RCC 7860 (cell line): ENCODE measurements around the gene CD52.
A peak's percentile ranks its signal among the peaks of the same experiment; 100 is the strongest.
"Not testable (repeated sequence)": the region's sequence is repeated elsewhere in the genome, so short reads cannot be mapped to it uniquely, and the experiment has no call there.

ENCODE experiments used
- DNase-seq: peaks from one replicate; pipeline ENCODE4 v3.0.0-alpha.2; 2015; ENCODE audit warnings: low spot score
- FAIRE-seq: peaks from 2 replicates; lab custom pipeline; 2012; peaks lifted over from hg19 to GRCh38; lab: Jason Lieb, UNC

Gene CD52

DNA sequence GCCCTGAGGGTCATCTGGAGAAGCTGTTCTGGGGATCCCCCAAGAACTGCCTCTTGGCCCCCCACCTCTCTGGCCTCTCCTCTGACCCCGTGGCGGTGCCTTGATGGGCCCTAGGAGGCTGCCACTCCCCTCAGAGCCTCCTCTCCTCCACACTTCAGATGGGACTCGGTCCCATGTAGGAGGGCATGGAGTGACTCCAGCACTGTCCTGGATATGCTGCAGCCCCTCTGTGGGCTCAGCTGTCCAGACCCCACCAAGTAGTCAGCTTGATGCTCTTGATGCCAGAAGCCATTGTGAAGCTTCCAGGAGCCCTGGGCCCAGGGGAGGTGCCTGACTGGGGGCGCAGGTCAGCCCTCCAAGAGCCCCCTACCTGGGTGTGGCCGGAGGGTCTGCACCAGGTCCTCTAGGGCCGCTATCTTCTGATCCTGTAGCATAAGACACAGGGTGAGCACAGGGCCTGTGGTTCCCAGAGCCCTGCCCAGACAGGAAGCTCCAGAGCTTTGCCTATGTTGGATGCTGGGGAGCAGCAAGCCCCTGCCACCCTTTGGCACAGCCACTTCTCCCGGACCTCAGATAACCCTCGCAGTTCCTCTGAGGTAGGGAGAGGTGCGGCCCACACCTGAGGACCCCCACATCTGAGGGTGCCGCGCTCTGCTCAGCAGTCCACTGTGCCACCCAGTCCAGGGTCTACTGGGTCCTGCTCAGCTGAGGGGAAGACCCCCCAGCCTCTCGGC, 20.5 kb upstream of the CD52 start:
- DNase-seq (no peak), FAIRE-seq (no peak)

DNA sequence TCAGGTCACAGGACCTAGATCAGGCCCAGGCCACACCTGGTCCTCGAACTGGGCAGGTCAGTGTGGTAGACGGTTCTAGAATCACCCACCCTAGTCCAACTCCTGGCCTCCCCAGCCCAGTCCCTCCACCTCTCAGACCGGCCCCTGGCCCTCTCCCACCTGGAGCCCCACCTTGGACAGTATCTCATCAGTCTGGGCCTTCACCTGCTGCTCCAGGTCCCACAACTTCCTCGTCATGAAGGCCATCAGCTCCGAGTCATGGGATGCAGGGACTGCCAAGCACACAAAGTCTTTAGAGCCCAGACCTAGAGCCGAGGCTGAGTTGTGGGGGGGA, 20.0 kb upstream of the CD52 start:
- DNase-seq, result no peak
- no peak for FAIRE-seq

DNA sequence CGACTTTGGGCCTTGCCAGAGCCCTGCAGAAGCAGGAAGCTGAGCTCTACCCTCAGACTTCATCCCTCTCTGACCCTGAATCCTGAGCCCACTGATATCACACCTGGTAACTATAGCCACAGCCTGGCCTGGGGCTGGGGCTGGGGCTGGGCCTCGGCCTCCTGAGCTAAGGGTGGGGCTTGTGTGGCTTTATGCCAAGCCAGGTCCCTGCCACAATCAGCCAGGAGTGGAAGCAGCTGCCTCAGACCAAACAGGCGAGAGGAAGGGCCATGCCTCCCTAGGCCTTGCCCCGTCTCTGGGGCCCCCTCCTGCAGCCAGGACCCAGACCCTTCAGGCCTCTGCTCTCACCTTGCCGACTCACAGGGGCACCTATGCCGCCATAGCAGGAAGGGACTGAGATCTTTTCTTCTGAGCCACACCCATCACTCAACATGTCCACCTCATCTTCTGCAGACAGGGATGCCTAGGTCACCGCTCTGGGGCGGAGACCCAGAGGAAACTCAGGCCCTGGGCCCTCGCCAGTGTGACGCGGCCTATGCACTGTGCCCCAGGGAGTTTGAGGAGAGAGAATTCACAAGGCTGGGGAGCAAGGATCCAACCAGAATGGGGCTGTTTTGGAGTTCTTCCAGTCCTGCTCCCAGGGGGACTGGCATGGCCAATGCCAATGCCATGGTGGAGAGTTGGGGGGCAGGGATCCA, 17.0 kb upstream of the CD52 start:
- DNase-seq, result no peak
- no peak for FAIRE-seq

DNA sequence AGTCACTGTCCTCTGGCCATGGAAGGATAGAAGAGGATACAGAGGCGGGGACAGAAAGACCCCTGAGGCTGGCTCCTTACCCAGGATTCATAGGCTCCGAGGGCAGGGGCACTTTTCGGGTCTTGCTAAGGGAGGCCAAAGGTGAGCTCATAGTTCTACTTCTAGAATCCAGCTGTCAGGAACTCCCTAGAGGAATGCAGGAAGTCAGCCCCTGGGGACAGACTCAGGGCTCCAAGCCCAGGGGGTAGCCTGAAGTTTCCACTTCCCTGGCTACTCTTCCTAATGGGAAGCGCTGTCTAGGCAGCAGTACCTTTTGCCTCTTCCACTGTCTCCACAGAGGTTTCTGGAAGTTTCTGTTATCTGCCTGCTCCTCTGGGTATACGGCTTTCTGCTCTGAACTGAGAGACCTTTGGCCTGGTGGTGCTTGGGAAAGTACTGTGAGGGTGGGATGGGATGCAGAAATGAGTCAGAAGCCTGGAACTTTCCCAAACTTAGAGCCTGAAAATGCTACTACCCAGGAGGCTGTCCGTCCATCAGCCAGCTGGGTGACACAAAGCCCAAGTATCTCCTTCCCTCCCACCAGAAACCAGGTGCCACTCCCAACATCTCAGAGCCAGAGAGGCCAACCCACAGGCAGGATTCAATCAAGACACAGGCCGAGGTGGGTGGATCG, 14.9 kb upstream of the CD52 start:
- FAIRE-seq (peak; percentile 84), DNase-seq (peak; percentile 87)

DNA sequence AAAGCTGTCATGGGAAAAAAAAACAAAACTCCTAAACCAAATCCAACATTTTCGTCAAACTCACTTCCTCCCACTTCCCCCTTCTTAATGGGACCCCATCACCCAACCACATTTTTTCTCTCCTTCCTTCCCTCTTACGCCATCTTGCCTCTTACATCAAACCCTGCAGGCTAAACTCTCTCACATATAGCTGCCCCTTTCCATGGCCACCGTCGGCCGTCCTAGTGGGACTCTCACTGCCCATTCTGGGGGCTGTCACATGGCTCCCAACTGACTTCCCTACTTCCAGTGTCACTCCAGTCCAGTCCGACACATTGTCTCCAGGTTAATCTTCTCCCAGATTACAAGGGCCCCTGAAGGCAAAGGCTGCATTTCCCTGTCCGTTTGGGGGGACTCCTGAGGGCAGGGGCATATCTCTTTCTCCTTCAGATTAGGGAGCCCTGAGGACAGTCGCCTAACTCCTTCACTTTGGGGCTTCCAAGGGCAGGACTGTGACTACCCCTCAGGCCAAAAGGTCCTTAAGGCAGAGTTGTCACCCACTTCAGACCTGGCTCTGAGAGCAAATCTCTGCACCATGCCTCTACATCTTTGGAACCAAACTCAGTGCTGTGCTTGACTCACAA, 12.0 kb upstream of the CD52 start:
- DNase-seq (no peak), FAIRE-seq (no peak)

DNA sequence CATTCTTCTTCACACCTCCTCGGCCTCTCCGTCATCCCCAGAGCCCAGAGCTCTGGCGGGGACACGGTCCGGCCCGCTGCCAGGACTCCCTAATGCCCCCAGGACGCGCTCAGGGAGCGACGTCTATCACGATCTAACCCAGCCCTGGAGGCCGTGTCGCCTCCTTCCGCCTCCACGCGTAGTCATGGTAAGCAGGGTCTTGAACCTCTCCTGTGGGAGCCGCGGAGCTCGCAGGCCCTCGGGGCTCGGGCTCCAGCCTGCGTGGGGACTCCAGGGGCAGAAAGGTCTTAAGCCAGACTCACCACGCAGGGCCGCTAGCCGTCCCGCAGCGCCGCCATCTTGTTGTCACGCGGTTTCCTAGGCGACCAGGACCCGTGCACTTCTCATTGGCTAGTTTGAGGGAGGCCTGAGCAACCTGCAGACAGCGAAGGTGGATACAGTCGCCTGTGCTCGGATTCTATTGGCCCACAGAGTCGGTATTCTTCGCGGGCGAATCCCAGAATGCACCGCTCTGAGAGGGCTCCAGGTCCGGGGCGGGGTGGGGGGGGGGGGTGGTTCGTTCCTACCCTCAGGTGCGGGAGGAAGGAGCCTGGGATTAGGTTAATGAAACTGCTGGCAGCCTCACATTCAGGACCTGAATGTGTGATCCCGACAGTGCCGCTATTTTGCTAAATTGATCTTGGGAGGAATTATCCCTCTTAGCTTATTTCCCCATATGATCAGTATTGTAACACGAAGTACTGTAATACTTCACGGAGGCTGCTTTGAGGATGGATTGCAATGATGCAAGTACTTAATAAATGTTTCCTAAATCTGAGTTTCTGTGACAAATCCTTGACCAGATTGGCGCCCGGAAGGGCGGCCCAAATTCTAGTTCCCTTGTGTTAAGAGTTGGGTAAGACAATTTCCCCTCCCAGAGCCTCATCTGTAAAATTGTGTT, 11.2 kb upstream of the CD52 start, which contains the start of gene UBXN11:
TSS of gene UBXN11 (minus strand) at position 347 of the 940 bp plus-strand sequence. CDS start 3,753 bp downstream, outside the sequence.
- FAIRE-seq (peak; percentile 56), DNase-seq (peak; percentile 95)

DNA sequence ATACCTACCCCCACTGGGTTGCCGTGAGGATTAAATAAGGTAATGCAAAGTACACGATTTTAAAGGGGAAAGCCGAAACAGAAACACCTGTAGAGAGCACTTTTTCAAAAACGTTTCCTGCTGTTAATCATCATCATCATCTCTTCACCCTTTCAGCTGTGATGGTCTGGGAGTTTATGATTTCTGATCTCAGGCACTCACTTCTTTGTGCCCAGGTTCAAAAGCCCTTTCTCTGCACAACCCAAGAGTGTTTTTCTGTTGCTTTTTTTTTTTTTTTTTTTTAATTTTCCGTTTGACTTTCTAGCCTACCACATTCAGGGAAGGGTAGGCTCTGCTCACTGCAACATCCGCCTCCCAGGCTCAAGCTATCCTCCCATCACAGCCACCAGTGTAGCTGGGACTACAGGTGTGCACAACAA, 10.4 kb upstream of the CD52 start:
- no peak for DNase-seq
- FAIRE-seq, result no peak

DNA sequence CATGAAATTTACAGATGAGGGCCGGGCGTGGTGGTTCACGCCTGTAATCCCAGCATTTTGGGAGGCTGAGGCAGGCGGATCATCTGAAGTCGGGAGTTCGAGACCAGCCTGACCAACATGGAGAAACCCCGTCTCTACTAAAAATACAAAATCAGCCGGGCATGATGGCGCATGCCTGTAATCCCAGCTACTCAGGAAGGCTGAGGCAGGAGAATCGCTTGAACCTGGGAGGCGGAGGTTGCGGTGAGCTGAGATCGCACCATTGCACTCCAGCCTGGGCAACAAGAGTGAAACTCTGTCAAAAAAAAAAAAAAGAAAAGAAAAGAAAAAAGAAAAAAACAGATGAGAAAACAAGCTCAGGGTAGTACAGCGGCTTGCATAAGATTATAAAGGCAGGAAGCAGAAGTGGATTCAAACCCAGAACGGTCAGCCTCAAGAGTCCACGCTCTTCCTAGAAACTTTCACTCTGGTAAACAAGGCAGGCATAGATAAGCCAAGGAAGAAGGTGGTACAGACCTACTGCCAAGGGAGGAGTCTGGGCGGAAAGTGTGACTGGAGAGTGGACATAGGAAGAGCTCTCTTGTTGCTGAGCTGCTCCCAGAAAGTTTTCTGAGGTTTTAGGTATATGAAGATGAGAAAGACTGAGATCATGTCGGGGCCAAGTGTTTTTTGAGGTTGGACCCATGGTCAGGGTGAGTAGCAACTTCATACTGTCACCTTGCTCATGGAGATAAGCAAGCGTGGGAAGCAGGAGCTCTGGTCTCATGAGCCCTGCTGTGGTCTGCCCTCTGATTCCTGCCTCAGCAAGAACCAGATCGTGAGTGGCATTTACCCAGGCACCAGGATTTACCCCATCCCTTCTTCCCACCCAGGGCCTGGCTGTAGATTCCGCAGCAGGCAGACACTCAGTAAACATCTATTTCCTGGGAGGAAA, 9.5 kb upstream of the CD52 start:
- not testable (repeated sequence) for DNase-seq, FAIRE-seq

DNA sequence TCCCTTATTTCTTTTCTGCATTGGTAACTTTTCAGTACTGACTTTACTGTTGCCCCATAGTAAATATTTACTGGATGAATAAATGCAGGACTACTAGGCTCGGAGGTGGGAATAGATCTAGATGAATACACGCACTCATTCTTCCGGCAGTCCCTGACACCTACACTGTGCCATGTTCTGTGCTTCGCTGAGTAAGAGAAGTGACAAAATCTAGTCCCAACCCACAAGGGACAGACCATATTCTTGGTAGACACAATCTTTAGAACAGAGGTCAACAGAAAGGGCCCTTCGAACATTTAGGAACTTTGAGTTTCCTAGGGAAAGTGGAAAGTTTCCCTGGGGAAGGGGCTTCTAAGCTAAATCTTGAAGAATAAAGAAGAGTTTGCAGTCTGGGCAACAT, 3.3 kb upstream of the CD52 start:
- FAIRE-seq (no peak), DNase-seq (no peak)

DNA sequence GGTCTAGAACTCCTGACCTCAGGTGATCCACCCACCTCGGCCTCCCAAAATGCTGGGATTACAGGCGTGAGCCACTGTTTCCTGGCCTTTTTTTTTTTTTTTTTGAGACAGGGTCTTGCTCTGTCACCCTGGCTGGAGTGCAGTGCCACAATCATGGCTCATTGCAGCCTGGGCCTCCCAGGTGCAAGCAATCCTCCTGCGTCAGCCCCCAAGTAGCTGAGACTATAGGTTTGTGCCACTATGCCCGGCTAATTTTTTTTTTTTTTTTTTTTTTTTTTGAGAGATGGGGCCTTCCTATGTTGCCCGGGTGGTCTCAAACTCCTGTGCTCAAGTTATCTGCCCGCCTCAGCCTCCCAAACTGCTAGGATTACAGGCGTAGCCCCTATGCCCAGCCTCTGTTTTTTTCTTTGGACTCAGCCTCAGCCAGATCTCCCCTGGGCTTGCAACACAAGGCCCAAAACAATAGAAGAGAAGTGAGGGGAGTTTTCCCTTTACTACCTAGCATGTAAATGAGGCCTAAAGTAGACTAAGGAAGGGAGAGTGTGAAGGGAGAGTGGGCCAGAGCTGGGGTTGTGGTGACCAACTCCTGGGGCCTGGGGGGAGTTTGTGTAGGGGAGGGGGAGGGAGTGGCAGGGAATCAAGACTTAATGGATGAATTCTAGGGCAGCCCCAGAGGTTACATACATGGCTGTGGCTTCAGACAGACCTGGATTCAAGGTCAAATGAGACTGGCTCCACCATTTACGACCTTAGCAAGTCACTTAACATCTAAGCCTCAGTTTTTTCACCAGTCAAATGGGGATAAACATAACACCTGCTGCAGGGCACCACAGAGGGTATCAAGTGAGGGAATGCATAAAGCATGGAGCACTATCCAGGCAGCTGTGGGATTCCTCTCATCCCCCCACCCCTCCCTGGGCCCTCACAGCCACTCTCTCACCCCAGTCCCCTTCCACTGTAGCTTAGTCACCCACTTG, 1.6 kb upstream of the CD52 start:
- no peak for FAIRE-seq

DNA sequence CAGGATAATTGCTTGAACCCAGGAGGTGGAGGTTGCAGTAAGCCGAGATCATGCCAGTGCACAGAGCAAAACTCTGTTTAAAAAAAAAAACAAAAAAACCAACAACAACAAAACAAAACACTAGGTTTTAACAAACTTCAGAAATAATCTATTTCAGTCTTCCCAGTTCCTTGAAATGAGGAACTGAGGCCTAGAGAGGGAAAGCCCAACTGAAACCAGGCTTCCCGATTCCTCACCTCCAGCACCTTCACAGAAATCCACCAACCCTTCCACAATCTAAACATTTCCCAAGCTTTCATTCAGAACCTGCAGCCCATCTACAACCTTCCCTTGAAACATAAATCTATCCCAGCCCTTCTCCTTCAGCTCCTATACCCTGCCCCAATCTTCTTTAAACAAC, 612 bp upstream of the CD52 start:
- FAIRE-seq, result no peak
- no peak for DNase-seq

More for the DNA sequence above, 1.6 kb upstream of the CD52 start:
- DNase-seq, result no peak

DNA sequence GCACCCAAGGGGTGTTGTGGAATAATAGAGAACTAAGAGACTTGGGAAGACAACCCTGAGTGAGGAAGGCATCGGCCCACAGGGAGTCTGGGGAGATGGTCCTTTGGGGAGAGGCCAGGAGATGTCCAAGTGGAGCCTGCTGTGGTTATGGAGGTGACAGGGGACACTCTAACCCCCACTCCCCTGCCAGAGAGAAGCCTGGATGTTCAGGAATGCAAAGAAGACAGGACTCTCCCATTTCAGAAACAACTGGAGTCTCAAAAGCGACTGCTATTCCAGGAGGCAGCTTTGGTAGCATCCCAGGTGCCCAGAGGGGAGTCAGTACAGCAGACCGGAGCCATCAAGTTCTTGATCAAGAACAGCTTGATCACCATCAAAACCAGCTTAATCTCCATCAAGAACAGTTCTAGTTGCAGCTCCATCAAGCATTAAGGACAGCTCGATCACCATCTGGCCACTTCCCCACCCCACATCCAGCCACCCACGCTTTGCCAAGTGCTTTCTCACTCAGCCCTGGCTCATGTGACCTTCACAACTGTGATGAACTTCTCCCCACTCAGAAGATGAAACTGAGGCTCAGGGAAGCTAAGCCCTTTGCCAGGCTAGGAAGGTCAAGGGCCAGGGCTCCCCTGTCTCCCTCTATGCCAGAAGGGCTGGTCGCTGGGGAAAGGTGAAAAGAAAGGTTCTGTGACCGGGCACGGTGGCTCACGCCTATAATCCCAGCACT, 743 bp downstream of the CD52 start:
- FAIRE-seq (no peak), DNase-seq (no peak)

DNA sequence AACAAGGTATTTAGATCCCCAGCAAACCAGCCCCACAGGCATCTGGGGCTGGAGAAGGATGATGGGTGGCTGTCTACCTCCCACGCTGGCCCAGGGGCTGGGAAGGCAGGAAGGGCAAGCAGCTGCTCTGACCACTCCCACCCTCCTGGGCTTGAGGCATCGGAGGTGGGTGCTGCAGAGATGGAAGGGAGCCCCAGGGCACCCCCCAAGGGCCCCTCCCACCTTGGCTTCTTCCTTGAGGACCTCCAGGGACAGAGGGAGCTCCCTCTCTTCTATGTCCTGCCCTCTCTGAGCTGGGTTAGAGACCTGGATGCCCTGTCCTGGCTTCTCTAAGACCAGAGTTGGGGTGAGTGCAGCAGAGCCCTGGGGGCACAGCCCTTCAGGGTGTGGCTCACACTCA, 3.1 kb downstream of the CD52 start:
- DNase-seq (no peak), FAIRE-seq (no peak)

DNA sequence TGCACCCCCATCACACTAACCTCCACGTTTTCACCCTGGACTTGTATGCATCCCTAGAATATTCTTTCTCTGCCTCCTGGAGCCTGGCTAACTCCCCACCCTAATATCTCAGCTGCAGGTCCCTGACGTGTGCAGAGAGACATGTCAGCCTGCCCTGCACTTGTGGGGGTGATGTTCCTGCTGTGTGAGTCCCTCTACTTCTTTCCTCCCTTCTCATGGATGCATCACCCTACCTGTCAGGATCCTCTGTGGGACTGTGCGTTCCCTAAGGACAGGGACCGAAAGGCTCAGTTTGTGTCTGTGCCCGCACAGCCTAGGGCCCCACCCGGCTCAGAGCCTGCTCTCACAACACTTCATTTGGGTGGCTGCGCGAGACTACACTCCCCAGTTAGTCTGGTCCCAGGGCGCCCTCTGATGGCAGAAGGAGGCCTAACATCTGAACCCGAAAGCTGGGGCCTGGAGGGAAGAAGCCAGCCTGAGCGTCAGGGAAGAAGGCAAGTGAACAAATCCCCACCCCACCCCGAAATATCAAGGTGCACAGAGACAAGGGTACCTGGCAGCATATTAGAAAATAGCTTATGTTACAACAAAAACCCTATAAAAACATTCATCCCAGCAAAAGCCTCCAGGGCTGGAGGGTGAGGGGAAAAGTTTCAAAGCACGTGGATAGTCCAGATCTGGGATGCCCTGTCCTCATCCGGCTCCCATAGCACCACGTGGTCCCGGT, 3.7 kb downstream of the CD52 start:
- DNase-seq, result peak; percentile 64
- FAIRE-seq, result peak; percentile 60

DNA sequence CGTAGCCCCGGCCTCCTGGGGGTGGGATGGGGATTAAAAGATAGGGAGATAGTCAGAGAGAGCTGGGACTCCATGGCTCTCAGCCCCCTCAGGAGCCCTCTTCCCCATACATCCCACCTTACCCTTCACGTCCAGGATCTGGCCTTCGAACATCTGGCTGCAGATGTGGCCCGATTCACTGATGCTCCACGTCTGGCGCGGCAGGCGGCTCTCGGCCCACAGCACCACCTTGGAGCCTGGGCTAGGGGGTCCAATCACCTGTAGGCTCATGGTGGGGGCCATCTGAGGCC, 4.2 kb downstream of the CD52 start:
- DNase-seq (no peak), FAIRE-seq (no peak)

DNA sequence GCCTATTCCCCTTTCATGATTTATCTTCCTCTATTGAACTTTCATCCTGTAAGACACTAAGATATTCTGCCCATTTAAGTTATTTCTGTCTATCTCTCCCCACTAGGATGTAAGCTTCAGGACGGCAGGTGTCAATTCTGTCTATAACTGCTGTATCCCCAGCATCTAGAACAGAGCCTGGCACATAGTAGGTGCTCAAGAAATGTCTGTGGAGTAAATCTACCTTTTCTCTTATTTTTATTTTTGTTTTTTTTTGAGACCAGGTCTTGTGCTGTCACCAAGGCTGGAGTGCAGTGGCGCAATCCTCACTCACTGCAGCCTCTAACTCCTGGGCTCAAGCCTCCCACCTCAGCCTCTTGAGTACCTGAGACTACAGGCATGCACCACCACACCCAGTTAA, 5.6 kb downstream of the CD52 start:
- no peak for FAIRE-seq
- DNase-seq, result no peak

DNA sequence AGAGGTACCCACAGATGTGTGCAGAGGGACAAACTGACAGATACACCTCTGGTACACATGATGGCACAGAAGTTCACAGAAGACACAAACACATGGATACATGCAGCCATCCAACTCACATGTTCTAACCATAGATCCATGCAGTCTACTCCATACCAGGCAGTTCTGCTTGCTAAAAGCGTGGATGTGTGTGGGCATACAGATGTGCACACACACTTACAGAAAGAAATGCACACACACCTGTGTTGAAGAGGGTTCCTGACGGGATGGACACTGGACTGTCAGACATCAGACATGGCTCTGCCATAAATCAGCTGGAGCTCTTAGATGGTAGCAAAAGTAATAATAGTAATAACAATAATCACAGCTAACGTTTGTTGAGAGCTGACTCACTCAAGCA, 6.8 kb downstream of the CD52 start:
- no peak for FAIRE-seq
- DNase-seq, result no peak
